ENCODE data around the gene DNAJC12.

Gene DNAJC12

GRCh38 chr10:67864607-67865371 lies 26.8 kb upstream of the DNAJC12 start:
- TF ChIP-seq TAF1 (IDR thresholded peaks at IDR 0.05; ENCODE audit: borderline replicate concordance, insufficient read depth, low read length) (no peak), POLR2AphosphoS5 (IDR thresholded peaks at IDR 0.05; ENCODE audit: low read depth, low read length) (no peak), FOXP2 (optimal IDR thresholded peaks at IDR 0.05; ENCODE audit: borderline replicate concordance, extremely low read depth, extremely low read length, insufficient read depth) (no peak), SIN3A (IDR thresholded peaks at IDR 0.05; ENCODE audit: borderline replicate concordance, insufficient read depth, low read length) (no peak), REST (IDR thresholded peaks at IDR 0.05; ENCODE audit: insufficient read depth in 1 of 2, low read depth in 2 of 2, low read length in 2 of 2) (no peak)

- TF ChIP-seq REST (IDR thresholded peaks at IDR 0.05; ENCODE audit: insufficient read depth in 1 of 2, low read depth in 2 of 2, low read length in 2 of 2) (no peak), POLR2AphosphoS5 (IDR thresholded peaks at IDR 0.05; ENCODE audit: low read depth, low read length) (no peak), FOXP2 (optimal IDR thresholded peaks at IDR 0.05; ENCODE audit: borderline replicate concordance, extremely low read depth, extremely low read length, insufficient read depth) (no peak), SIN3A (IDR thresholded peaks at IDR 0.05; ENCODE audit: borderline replicate concordance, insufficient read depth, low read length) (no peak), TAF1 (IDR thresholded peaks at IDR 0.05; ENCODE audit: borderline replicate concordance, insufficient read depth, low read length) (no peak)
Observed at GRCh38 chr10:67863094-67863493, 25.1 kb upstream of the DNAJC12 start.

DNA sequence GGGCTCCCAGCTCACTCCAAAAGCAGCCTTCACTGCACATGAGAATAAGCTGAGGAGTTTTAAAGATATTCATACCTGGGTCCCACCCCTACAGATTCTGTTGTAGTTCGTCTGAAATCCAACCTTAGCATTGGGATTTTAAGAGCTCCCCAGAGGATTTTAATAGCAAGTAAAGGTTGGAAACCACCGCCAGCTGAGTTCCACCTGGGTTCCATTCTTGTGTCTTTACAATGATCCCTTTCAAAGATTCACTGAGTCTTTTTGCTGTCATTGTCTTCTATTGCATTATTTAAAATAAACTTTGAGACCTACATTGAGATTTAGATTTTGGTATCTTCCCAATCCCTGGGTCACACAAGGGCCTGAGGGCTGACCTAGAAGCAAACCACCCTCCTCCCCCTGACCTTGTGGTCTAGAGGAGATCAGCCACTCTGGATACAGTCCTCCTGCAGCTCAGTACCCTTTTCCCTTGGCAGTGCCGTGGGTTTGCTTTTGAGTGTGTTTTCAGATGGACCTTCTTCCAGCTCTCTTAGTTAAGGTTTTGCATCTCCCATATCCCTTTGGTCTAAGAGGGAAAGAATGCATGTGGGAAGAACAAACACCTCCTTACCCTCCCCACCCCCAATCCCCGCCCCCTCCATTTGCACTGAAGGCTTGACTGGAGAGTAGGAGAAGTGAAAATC lies 23.9 kb upstream of the DNAJC12 start:
- TF ChIP-seq TAF1 (IDR thresholded peaks at IDR 0.05; ENCODE audit: borderline replicate concordance, insufficient read depth, low read length), result no peak
- no peak for TF ChIP-seq FOXP2 (optimal IDR thresholded peaks at IDR 0.05; ENCODE audit: borderline replicate concordance, extremely low read depth, extremely low read length, insufficient read depth)

DNA sequence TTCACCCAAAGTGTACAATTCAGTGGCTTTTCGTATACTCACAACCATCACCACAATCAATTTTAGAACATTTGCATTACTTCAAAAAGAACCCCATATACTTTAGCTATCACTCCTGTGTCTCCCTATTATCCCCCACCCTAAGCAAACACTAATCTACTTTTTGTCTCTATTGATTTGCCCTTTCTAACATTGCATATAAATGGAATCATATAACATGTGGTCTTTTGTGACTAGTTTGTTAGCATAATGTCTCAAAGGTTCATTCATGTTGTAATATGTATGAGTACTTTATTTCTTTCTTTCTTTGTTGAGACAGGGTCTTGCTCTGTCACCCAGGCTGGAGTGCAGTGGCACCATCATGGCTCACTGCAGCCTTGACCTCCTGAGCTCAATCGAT lies 21.0 kb upstream of the DNAJC12 start:
- no peak for TF ChIP-seq FOXP2 (optimal IDR thresholded peaks at IDR 0.05; ENCODE audit: borderline replicate concordance, extremely low read depth, extremely low read length, insufficient read depth)
- TF ChIP-seq TAF1 (IDR thresholded peaks at IDR 0.05; ENCODE audit: borderline replicate concordance, insufficient read depth, low read length), result no peak
- no peak for TF ChIP-seq SIN3A (IDR thresholded peaks at IDR 0.05; ENCODE audit: borderline replicate concordance, insufficient read depth, low read length)
- no peak for TF ChIP-seq POLR2AphosphoS5 (IDR thresholded peaks at IDR 0.05; ENCODE audit: low read depth, low read length)
- TF ChIP-seq REST (IDR thresholded peaks at IDR 0.05; ENCODE audit: insufficient read depth in 1 of 2, low read depth in 2 of 2, low read length in 2 of 2), result no peak

GRCh38 chr10:67853512-67853911 lies 15.5 kb upstream of the DNAJC12 start:
- TF ChIP-seq TAF1 (IDR thresholded peaks at IDR 0.05; ENCODE audit: borderline replicate concordance, insufficient read depth, low read length) (no peak), POLR2AphosphoS5 (IDR thresholded peaks at IDR 0.05; ENCODE audit: low read depth, low read length) (no peak), SIN3A (IDR thresholded peaks at IDR 0.05; ENCODE audit: borderline replicate concordance, insufficient read depth, low read length) (no peak), REST (IDR thresholded peaks at IDR 0.05; ENCODE audit: insufficient read depth in 1 of 2, low read depth in 2 of 2, low read length in 2 of 2) (no peak)
